Epithelial cell of proximal tubule (primary cell): ENCODE results near the gene CFAP299. TPM values are rescaled to one million over a fixed set of nuclear protein-coding genes. Genes with fewer than 3 reads are reported as not detected.

Experiments used
- DNase-seq: peaks from one replicate; pipeline ENCODE4 v3.0.0-alpha.2; 2011; ENCODE audit warnings: low read depth
- H3K4me3 ChIP-seq: 2 replicates; pipeline ENCODE4 v1.5.1; 2011; ENCODE audit warnings: low read depth, mild to moderate bottlenecking, low read length
- CTCF ChIP-seq: conservative IDR thresholded peaks from 2 replicates; pipeline ENCODE4 v1.5.1; 2012; ENCODE audit warnings: low read depth, mild to moderate bottlenecking, low read length
- total RNA-seq: library from RNA; depleted of rRNA; stranded (reverse); fragments of >200 nt; gene quantifications from 2 replicates; pipeline ENCODE4 v1.2.3, GENCODE V29; 2015

Gene CFAP299
- total RNA-seq, 1 donor from 2014 or later = not detected

- TF ChIP-seq CTCF = no peak
- no peak overlapping the region for H3K4me3 ChIP-seq
- no peak for DNase-seq
Measured at GRCh38 chr4:80839281-80839680, 503.8 kb downstream of the CFAP299 start.

- no peak overlapping the region for H3K4me3 ChIP-seq
- no peak for TF ChIP-seq CTCF
- DNase-seq = no peak
Measured at GRCh38 chr4:80839792-80840191, 504.3 kb downstream of the CFAP299 start.

GRCh38 chr4:80840396-80840795, 504.9 kb downstream of the CFAP299 start:
- no peak for DNase-seq
- no peak overlapping the region for H3K4me3 ChIP-seq
- no peak for TF ChIP-seq CTCF

GRCh38 chr4:80841587-80842281, 506.2 kb downstream of the CFAP299 start:
- no peak overlapping the region for H3K4me3 ChIP-seq
- TF ChIP-seq CTCF = no peak
- no peak for DNase-seq

GRCh38 chr4:80846210-80846609, 510.7 kb downstream of the CFAP299 start:
- DNase-seq = no peak
- no peak for TF ChIP-seq CTCF
- H3K4me3 ChIP-seq = no peak overlapping the region

GRCh38 chr4:80852061-80852460, 516.5 kb downstream of the CFAP299 start:
- DNase-seq = no peak
- H3K4me3 ChIP-seq = no peak overlapping the region
- no peak for TF ChIP-seq CTCF

GRCh38 chr4:80873571-80873970, 538.0 kb downstream of the CFAP299 start:
- DNase-seq = no peak
- H3K4me3 ChIP-seq = no peak overlapping the region
- no peak for TF ChIP-seq CTCF
